ENCODE data around the gene SLC49A4. TPM values are rescaled to one million over a fixed set of nuclear protein-coding genes. Genes with fewer than 3 reads are reported as not detected.

Gene SLC49A4
- total RNA-seq, 2 donors from 2014 or later: 13.7 to 21.3 TPM

DNA sequence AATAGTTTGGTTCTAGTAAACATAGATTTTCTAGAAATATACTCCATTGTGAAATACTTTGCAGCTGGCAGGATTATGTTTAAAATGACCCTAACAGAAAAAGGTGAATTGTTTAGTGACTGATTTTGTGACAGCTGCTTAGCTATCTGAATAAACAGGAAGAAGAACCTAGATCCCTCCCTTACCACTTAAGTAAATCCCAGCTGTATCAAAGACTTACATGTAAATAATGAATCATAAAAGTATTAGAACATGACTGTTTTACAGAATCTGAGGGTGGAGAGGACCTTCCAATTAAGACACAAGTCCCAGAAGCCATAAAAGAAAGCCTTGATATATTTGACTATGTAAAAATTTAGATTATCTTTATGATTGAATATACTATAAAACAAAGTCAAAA is 15.9 kb downstream of the SLC49A4 start:
- intact Hi-C loops (cut with DNase I): no loop called here
- Histone ChIP-seq H3K36me3 (no peaks in the 10 kb centered on the region), H3K4me1 (no peaks in the 10 kb centered on the region), H3K4me3 (no peak overlapping the region), H3K27ac (no peak overlapping the region), H3K27me3 (no peaks in the 10 kb centered on the region), H3K9me3 (no peaks in the 10 kb centered on the region), H3K9ac (ENCODE audit: low read depth in 2 of 2, low read length in 2 of 2) (no peak overlapping the region)
- TF ChIP-seq, protein P1, sequence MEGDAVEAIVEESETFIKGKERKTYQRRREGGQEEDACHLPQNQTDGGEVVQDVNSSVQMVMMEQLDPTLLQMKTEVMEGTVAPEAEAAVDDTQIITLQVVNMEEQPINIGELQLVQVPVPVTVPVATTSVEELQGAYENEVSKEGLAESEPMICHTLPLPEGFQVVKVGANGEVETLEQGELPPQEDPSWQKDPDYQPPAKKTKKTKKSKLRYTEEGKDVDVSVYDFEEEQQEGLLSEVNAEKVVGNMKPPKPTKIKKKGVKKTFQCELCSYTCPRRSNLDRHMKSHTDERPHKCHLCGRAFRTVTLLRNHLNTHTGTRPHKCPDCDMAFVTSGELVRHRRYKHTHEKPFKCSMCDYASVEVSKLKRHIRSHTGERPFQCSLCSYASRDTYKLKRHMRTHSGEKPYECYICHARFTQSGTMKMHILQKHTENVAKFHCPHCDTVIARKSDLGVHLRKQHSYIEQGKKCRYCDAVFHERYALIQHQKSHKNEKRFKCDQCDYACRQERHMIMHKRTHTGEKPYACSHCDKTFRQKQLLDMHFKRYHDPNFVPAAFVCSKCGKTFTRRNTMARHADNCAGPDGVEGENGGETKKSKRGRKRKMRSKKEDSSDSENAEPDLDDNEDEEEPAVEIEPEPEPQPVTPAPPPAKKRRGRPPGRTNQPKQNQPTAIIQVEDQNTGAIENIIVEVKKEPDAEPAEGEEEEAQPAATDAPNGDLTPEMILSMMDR (IDR thresholded peaks at IDR 0.05): no peak
- no peak for DNase-seq

- TF ChIP-seq, protein P1 (IDR thresholded peaks at IDR 0.05): no peak
- H3K27me3 ChIP-seq: no peaks in the 10 kb centered on the region
- DNase-seq: no peak
These were observed 21.7 kb downstream of the SLC49A4 start for GRCh38 chr3:122816587-122816986.

GRCh38 chr3:122824465-122825381 is 29.9 kb downstream of the SLC49A4 start:
- intact Hi-C loops (cut with DNase I): no loop called here
- Histone ChIP-seq H3K27me3 (no peaks in the 10 kb centered on the region), H3K4me3 (no peak overlapping the region), H3K27ac (no peak overlapping the region), H3K4me1 (no peaks in the 10 kb centered on the region), H3K9ac (ENCODE audit: low read depth in 2 of 2, low read length in 2 of 2) (no peak overlapping the region), H3K9me3 (no peaks in the 10 kb centered on the region), H3K36me3 (no peaks in the 10 kb centered on the region)
- TF ChIP-seq, protein P1 (IDR thresholded peaks at IDR 0.05): no peak
- DNase-seq: no peak

More at GRCh38 chr3:122816587-122816986, 21.7 kb downstream of the SLC49A4 start:
- H3K4me1 ChIP-seq: no peaks in the 10 kb centered on the region
- H3K4me3 ChIP-seq: no peak overlapping the region
- intact Hi-C loops (cut with DNase I): no loop called here
- H3K27ac ChIP-seq: no peak overlapping the region
- H3K9ac ChIP-seq (ENCODE audit: low read depth in 2 of 2, low read length in 2 of 2): no peak overlapping the region
- H3K9me3 ChIP-seq: no peaks in the 10 kb centered on the region
- H3K36me3 ChIP-seq: no peaks in the 10 kb centered on the region

DNA sequence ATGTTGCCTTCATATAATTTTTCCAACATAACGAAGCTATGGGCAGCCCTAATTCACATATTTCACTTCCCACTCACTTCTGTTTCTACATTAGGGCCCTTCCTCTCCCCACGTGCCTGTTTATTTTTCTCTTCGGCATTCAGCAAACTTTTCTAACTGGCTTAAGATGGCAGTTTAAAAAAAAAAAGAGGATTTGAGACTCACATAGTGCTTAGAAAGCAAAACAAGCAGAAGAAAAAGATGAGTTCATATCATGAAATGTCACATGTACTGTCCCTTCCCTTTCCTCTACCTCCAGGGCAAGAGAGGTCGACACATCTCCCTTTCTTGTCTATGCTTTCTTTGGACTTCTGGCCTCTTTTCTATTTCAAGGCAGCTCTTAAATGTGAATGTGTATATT is 30.6 kb downstream of the SLC49A4 start:
- no peak overlapping the region for H3K27ac ChIP-seq
- intact Hi-C loops (cut with DNase I): no loop called here

GRCh38 chr3:122826278-122826677 is 31.4 kb downstream of the SLC49A4 start:
- TF ChIP-seq, protein P1 (IDR thresholded peaks at IDR 0.05): no peak
- intact Hi-C loops (cut with DNase I): no loop called here
- Histone ChIP-seq H3K4me1 (no peaks in the 10 kb centered on the region), H3K27ac (no peak overlapping the region), H3K36me3 (no peaks in the 10 kb centered on the region), H3K27me3 (no peaks in the 10 kb centered on the region), H3K4me3 (no peak overlapping the region), H3K9ac (ENCODE audit: low read depth in 2 of 2, low read length in 2 of 2) (no peak overlapping the region), H3K9me3 (no peaks in the 10 kb centered on the region)
- no peak for DNase-seq

More for the DNA sequence above, 30.6 kb downstream of the SLC49A4 start:
- TF ChIP-seq, protein P1 (IDR thresholded peaks at IDR 0.05): no peak
- DNase-seq: no peak
- H3K9ac ChIP-seq (ENCODE audit: low read depth in 2 of 2, low read length in 2 of 2): no peak overlapping the region
- no peaks in the 10 kb centered on the region for H3K36me3 ChIP-seq
- no peaks in the 10 kb centered on the region for H3K4me1 ChIP-seq
- H3K4me3 ChIP-seq: no peak overlapping the region
- no peaks in the 10 kb centered on the region for H3K9me3 ChIP-seq
- H3K27me3 ChIP-seq: no peaks in the 10 kb centered on the region
